Prostate gland (tissue), 2 donors: ENCODE measurements around the gene CTPS1. TPM values are rescaled to one million over a fixed set of nuclear protein-coding genes. Genes with fewer than 3 reads are reported as not detected.

ENCODE experiments used
- DNase-seq: peaks from one replicate; pipeline ENCODE4 v3.0.0-alpha.2; 2019; ENCODE audit warnings: low spot score
- H3K27ac ChIP-seq, 2 donors: fragments of 200-600 bp; sonication (generic); 2 replicates each; pipeline ENCODE4 v1.5.1; 2017 to 2019
- H3K27me3 ChIP-seq: fragments of 200-600 bp; sonication (generic); replicated peaks from 2 replicates; pipeline ENCODE4 v1.5.1; 2019; ENCODE audit not compliant: insufficient read depth
- H3K36me3 ChIP-seq, 2 donors: fragments of 200-600 bp; sonication (generic); 1 replicate in 1 of 2; 2 replicates in 1 of 2; pipeline versions ENCODE4 v1.5.1 to v1.8.1; 2017 to 2019
- H3K4me1 ChIP-seq: fragments of 200-600 bp; sonication (generic); replicated peaks from 2 replicates; pipeline ENCODE4 v1.5.1; 2019
- H3K4me3 ChIP-seq, 2 donors: fragments of 200-600 bp; sonication (generic); 2 replicates each; pipeline ENCODE4 v1.5.1; 2017 to 2019
- H3K9me3 ChIP-seq: fragments of 200-600 bp; sonication (generic); 2 replicates; pipeline ENCODE4 v1.5.1; 2017
- CTCF ChIP-seq, 4 experiments: fragments of 200-600 bp in 2 of 4; fragments of 450-650 bp in 2 of 4; sonication (generic) in 2 of 4; IDR thresholded peaks; 1 replicate in 3 of 4; 2 replicates in 1 of 4; pipeline ENCODE4 v1.5.1; 2016 to 2019; ENCODE audit warnings: antibody characterized with exemption in 4 of 4, mild to moderate bottlenecking in 2 of 4, moderate library complexity in 2 of 4
- POLR2A ChIP-seq: fragments of 450-650 bp; IDR thresholded peaks from one replicate; pipeline ENCODE4 v1.6.1; 2016; ENCODE audit warnings: antibody characterized with exemption, mild to moderate bottlenecking
- POLR2AphosphoS5 ChIP-seq: sonication (generic); formaldehyde crosslinking; IDR thresholded peaks from one replicate; pipeline ENCODE4 v1.6.1; 2017; ENCODE audit warnings: antibody characterized with exemption
- WGBS: methylation state at CpG from one replicate; pipeline ENCODE4 v1.1.5; 2018; 5-methylcytosine and 5-hydroxymethylcytosine counted together
- intact Hi-C: fragments of 100-400 bp; cut with DNase I; formaldehyde crosslinking; loops from one replicate; pipeline ENCODE4 v1.14.2; 2022
- total RNA-seq, 2 donors: library from RNA; depleted of rRNA; stranded (reverse); fragments of >200 nt; gene quantifications; one replicate each; pipeline ENCODE4 v1.1.0, GENCODE V29; 2016

Gene CTPS1
- total RNA-seq, 2 donors from 2014 or later = 8.9 to 56.5 TPM

GRCh38 chr1:40974945-40975344 lies 4.6 kb upstream of the CTPS1 start:
- no peak for TF ChIP-seq POLR2A
- no peak for TF ChIP-seq POLR2AphosphoS5
- no peak for TF ChIP-seq CTCF (IDR thresholded peaks at IDR 0.05)
- no peaks in the 10 kb centered on the region for H3K4me1 ChIP-seq
- H3K36me3 ChIP-seq = no peaks in the 10 kb centered on the region
- intact Hi-C loops = no loop called here
- 79% methylated on average over 9 of the region's 9 CpGs for WGBS
- no peak for DNase-seq
- no peak overlapping the region for H3K27ac ChIP-seq
- H3K9me3 ChIP-seq = no peaks in the 10 kb centered on the region
- no peaks in the 10 kb centered on the region for H3K27me3 ChIP-seq
- H3K4me3 ChIP-seq = no peak overlapping the region

GRCh38 chr1:40976952-40977690 lies 2.4 kb upstream of the CTPS1 start:
- no peaks in the 10 kb centered on the region for H3K36me3 ChIP-seq
- H3K9me3 ChIP-seq = no peaks in the 10 kb centered on the region
- H3K27me3 ChIP-seq = no peaks in the 10 kb centered on the region
- no peak overlapping the region for H3K27ac ChIP-seq
- no peaks in the 10 kb centered on the region for H3K4me1 ChIP-seq
- no peak for DNase-seq
- H3K4me3 ChIP-seq = no peak overlapping the region
- WGBS = 84% methylated on average over 5 of the region's 5 CpGs
- TF ChIP-seq POLR2A (no peak), CTCF (IDR thresholded peaks at IDR 0.05) (no peak), POLR2AphosphoS5 (no peak)
- intact Hi-C loops = no loop called here

GRCh38 chr1:40977716-40978115 lies 1.8 kb upstream of the CTPS1 start:
- H3K27me3 ChIP-seq = no peaks in the 10 kb centered on the region
- no peaks in the 10 kb centered on the region for H3K36me3 ChIP-seq
- no peak for DNase-seq
- H3K4me3 ChIP-seq = no peak overlapping the region
- H3K4me1 ChIP-seq = no peaks in the 10 kb centered on the region
- H3K9me3 ChIP-seq = no peaks in the 10 kb centered on the region
- intact Hi-C loops = no loop called here
- TF ChIP-seq POLR2AphosphoS5 (no peak), CTCF (IDR thresholded peaks at IDR 0.05) (no peak), POLR2A (no peak)
- WGBS = 92% methylated on average over 1 of the region's 1 CpG
- no peak overlapping the region for H3K27ac ChIP-seq

GRCh38 chr1:40978886-40979240 lies 633 bp upstream of the CTPS1 start:
- WGBS = 43% methylated on average over 11 of the region's 17 CpGs
- no peak for DNase-seq

More at GRCh38 chr1:40978886-40979240, 633 bp upstream of the CTPS1 start:
- Histone ChIP-seq H3K27ac (peak overlapping the region; percentile 90 to 92), H3K4me3 (peak overlapping the region; percentile 34 to 60), H3K27me3 (no peaks in the 10 kb centered on the region), H3K9me3 (no peaks in the 10 kb centered on the region), H3K4me1 (no peaks in the 10 kb centered on the region), H3K36me3 (no peaks in the 10 kb centered on the region)
- no peak for TF ChIP-seq POLR2AphosphoS5
- no peak for TF ChIP-seq POLR2A
- TF ChIP-seq CTCF (IDR thresholded peaks at IDR 0.05) = no peak
- intact Hi-C loops = no loop called here
